Urinary bladder (tissue), 4 donors: ENCODE data around the gene PTPN13. TPM values are rescaled to one million over a fixed set of nuclear protein-coding genes. Genes with fewer than 3 reads are reported as not detected.

Experiments
- DNase-seq: peaks from one replicate; pipeline ENCODE4 v3.0.0-alpha.2; 2015; ENCODE audit errors: extremely low spot score
- H3K27ac ChIP-seq: one replicate; pipeline ENCODE4 v1.5.1; 2013; ENCODE audit warnings: low read depth, mild to moderate bottlenecking, moderate library complexity
- H3K36me3 ChIP-seq: one replicate; pipeline ENCODE4 v1.6.1; 2013; ENCODE audit warnings: mild to moderate bottlenecking, moderate library complexity; ENCODE audit not compliant: insufficient read depth
- H3K4me1 ChIP-seq: one replicate; pipeline ENCODE4 v1.6.1; 2013; ENCODE audit warnings: mild to moderate bottlenecking, moderate library complexity; ENCODE audit not compliant: insufficient read depth
- H3K4me3 ChIP-seq: one replicate; pipeline ENCODE4 v1.5.1; 2013; ENCODE audit warnings: low read depth, low read length
- WGBS: extraction: QIAGEN DNeasy Blood & Tissue Kit; methylation state at CpG from one replicate; pipeline ENCODE4 v1.1.7; 2013; 5-methylcytosine and 5-hydroxymethylcytosine counted together
- polyA plus RNA-seq: library from polyadenylated mRNA; stranded (reverse); fragments of 200-250 nt; gene quantifications from one replicate; pipeline ENCODE4 v1.2.3, GENCODE V29; 2013
- total RNA-seq: library from RNA; depleted of rRNA; stranded (reverse); fragments of >200 nt; gene quantifications from one replicate; pipeline ENCODE4 v1.2.3, GENCODE V29; 2014
- donor health status: healthy with polysubstance abuse.
- donor health status: healthy.

Gene PTPN13
- total and polyA plus RNA-seq, 2 donors, result 18.1 to 92.4 TPM

- DNase-seq, result no peak
- WGBS, result 88% methylated on average over 8 of the region's 8 CpGs
- H3K27ac ChIP-seq, result no peak overlapping the region
- no peaks in the 10 kb centered on the region for H3K4me1 ChIP-seq
- H3K36me3 ChIP-seq, result no peaks in the 10 kb centered on the region
- H3K4me3 ChIP-seq, result no peak overlapping the region
These were observed 263.4 kb downstream of the PTPN13 start for GRCh38 chr4:86857341-86858052.

Other genes with a start within 250 kb of the PTPN13 start
- 247 TPM for gene MAPK10, start 234.3 kb upstream of the PTPN13 start, total RNA-seq
- gene MAPK10, start 234.3 kb upstream of the PTPN13 start, polyA plus RNA-seq, result 15.5 TPM